ENCODE results near the gene SLC35B2. TPM values are rescaled to one million over a fixed set of nuclear protein-coding genes. Genes with fewer than 3 reads are reported as not detected.
A peak's percentile ranks its signal among the peaks of the same experiment; 100 is the strongest.

Gene SLC35B2
- polyA plus RNA-seq, 10 donors: 27.1 to 40.4 (median 32.4) TPM

GRCh38 chr6:44255871-44256774 is 1.2 kb downstream of the SLC35B2 start:
- DNase-seq: no peak

DNA sequence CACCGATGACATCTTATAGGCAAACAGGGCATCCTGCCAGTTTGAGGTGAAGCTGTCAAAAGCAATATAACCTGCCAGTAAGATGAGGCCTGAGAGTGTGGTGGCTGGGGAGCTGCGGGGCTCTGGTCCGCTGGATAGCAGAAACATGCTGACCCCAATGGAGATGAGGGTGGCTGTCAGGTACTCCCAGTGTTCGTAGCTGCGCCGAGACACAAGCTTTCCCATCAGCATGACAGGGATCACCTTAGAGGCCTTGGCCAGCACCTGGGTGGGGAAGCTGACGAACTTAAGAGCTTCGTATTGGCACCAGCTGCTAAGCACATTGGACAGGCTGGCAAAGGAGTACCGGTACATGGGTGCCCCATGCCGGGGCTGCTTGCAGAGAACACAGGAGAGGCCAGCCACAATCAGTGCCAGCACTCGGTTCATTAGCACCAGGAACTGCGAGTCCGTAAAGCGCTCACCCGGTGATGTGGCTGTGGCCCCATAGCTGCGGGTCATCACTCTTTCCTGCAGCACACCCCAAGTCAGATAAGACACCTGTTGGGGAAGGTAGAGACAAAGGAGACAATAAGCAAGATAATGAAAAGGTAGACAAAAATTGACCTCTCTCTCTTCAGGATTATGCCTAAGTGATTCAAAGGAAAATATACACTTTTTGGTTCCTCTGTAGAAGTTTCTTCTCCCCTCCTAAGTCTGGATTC is 2.1 kb downstream of the SLC35B2 start:
- no peak for DNase-seq

- DNase-seq: no peak
These were observed 2.9 kb downstream of the SLC35B2 start for GRCh38 chr6:44254191-44255104.

GRCh38 chr6:44253307-44254101 is 3.8 kb downstream of the SLC35B2 start:
- DNase-seq: no peak

- DNase-seq: no peak
These were observed 5.5 kb downstream of the SLC35B2 start for GRCh38 chr6:44251576-44252524.

DNA sequence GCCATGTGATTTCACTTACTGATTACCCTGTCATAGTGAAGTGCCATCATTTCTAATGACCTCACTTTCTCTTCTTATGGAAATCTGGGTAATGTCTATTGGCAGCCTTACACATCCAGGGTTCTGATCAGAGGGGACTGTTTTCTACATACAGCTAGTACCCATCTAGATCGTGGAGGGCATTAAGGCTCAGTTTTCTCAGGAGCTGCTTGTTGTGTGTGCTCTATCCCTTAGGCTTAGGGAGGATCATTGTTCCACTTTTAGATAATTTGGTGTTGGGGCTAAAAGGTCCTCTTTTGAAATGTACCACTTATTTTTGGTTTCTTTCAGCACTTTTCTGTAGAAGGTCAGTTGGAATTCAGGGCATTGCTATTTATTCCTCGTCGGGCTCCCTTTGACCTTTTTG is 6.6 kb downstream of the SLC35B2 start:
- DNase-seq: no peak

DNA sequence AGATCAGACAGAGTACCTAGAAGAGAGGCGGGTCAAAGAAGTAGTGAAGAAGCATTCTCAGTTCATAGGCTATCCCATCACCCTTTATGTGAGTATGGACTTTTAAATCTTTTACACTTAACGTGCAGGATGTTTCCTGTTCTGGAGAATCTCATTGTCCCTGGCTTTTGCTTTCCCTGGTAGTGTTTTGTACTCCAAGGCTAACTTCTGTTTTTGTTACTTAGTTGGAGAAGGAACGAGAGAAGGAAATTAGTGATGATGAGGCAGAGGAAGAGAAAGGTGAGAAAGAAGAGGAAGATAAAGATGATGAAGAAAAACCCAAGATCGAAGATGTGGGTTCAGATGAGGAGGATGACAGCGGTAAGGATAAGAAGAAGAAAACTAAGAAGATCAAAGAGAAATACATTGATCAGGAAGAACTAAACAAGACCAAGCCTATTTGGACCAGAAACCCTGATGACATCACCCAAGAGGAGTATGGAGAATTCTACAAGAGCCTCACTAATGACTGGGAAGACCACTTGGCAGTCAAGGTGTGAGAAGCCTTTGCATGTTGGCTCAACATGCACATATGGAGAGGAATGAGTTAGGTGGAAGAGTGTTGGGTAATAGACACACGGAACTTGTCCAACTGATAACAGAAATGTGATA is 7.1 kb downstream of the SLC35B2 start:
- no peak for DNase-seq

- DNase-seq: no peak
These were observed 8.1 kb downstream of the SLC35B2 start for GRCh38 chr6:44249082-44249748.

DNA sequence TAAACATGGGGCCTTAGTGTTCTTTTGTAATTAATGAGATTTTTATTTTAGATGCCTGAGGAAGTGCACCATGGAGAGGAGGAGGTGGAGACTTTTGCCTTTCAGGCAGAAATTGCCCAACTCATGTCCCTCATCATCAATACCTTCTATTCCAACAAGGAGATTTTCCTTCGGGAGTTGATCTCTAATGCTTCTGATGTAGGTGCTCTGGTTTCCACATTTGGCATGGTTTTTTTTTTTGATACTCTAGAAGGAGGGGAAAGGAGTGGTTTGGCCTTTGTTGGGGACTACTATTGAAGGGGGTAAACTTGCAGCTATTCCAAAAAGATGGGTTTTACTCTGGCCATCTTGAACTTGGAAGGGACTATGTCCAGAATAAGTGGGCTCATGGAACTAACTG is 8.7 kb downstream of the SLC35B2 start:
- DNase-seq: no peak

GRCh38 chr6:44247338-44248302 is 9.7 kb downstream of the SLC35B2 start:
- peak; percentile 55 to 84 (median 72) for DNase-seq

GRCh38 chr6:44246663-44247337 is 10.5 kb downstream of the SLC35B2 start, which contains the start of gene HSP90AB1:
TSS of gene HSP90AB1 (plus strand) at chr6:44247101. CDS start at chr6:44248630, 1,529 bp downstream.
- DNase-seq: peak; percentile 94 to 97 (median 97)

- DNase-seq: peak; percentile 84 to 96 (median 91)
These were observed 11.2 kb downstream of the SLC35B2 start for GRCh38 chr6:44245912-44246662.

DNA sequence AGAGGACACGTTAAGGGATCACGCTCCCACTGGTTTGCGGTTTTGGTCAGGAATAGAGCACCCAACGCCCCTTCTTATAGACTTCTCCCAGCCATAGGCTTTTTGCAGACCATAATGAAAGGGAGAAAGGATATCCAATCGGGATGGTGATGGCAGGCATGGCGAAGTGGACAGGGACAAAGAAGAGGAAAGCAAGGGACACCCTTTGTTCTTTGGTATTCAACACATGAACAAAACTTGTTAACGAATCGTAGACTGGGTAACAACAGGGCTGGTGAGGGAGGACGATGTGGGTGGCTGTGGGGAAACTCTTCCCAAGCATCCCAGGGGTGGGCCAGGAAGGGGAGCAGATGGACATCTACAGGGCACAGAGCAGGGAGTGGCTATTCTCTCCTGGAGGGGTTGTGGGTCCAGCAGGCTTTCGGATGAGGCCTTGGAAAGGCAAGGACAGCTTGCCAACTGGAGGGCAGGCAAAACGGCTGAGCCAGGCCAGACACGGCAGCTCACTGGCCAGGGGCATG is 11.9 kb downstream of the SLC35B2 start:
- no peak for DNase-seq

DNA sequence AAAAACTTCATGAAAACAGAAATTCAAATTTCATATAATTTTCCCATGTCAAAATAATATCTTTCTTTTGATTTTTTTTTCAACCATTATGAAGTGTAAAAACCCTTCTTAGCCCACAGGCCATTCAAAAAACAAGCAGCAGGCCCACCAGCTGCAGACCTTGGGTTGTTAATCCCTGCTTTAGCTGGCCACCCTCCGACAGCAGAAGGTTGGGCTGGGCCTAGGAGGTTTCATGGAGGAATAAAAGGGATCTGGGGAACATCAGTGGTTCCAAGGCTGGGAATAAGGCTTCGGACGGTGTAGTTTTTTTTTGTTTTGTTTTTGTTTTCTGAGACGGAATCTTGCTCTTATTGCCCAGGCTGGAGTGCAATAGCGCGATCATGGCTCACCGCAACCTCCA is 14.0 kb downstream of the SLC35B2 start:
- DNase-seq: no peak

- DNase-seq: no peak
These were observed 18.5 kb downstream of the SLC35B2 start for GRCh38 chr6:44238687-44239350.

Measured in muscle of back (tissue), 11 donors.